ENCODE measurements around the gene ZNF780A. TPM values are rescaled to one million over a fixed set of nuclear protein-coding genes. Genes with fewer than 3 reads are reported as not detected.

ZNF780A gene
- total and polyA plus RNA-seq, 2 of the 13 experiments (the other 11 are each of a cell fraction or from before 2014, with no cell fraction given) = 13.5 to 22.7 TPM

- TF ChIP-seq BORCS8-MEF2B (CRISPR knock-in tag; IDR thresholded peaks at IDR 0.05) (peak; percentile 94), HNRNPH1 (optimal IDR thresholded peaks at IDR 0.05; ENCODE audit: low read depth, low read length) (no peak), PLRG1 (conservative IDR thresholded peaks at IDR 0.05) (no peak), THAP7 (CRISPR knock-in tag; IDR thresholded peaks at IDR 0.05) (no peak; the same call in 1 of the 2 replicates), DR1 (CRISPR knock-in tag; IDR thresholded peaks at IDR 0.05) (no peak), RAD51 (IDR thresholded peaks at IDR 0.05; ENCODE audit: borderline replicate concordance) (no peak), ARHGAP35 (CRISPR knock-in tag; IDR thresholded peaks at IDR 0.05; ENCODE audit: borderline replicate concordance) (no peak), ATF1 (CRISPR knock-in tag; IDR thresholded peaks at IDR 0.05) (no peak), TGIF2 (CRISPR knock-in tag; IDR thresholded peaks at IDR 0.05) (no peak), ZNF160 (CRISPR knock-in tag; IDR thresholded peaks at IDR 0.05) (no peak; the same call in 1 of the 2 replicates), ZBTB38 (CRISPR knock-in tag; IDR thresholded peaks at IDR 0.05) (peak; percentile 64; the same call in 1 of the 2 replicates), ZFAT (CRISPR knock-in tag; conservative IDR thresholded peaks at IDR 0.05) (no peak), STAT5B (CRISPR knock-in tag; IDR thresholded peaks at IDR 0.05) (no peak), ZNF781 (CRISPR knock-in tag; IDR thresholded peaks at IDR 0.05; ENCODE audit: borderline replicate concordance, not compliant biosample characterization) (peak; percentile 83), HIVEP1 (CRISPR knock-in tag; IDR thresholded peaks at IDR 0.05) (peak; percentile 58), ASH2L (IDR thresholded peaks at IDR 0.05; ENCODE audit: insufficient read length, low read depth, low read length) (peak; percentile 77), SOX6 (IDR thresholded peaks at IDR 0.05) (no peak), SOX6 (CRISPR knock-in tag; IDR thresholded peaks at IDR 0.05) (peak; percentile 55; the same call in 1 of the 2 replicates), MTA3 (CRISPR knock-in tag; IDR thresholded peaks at IDR 0.05) (no peak), ZNF850 (CRISPR knock-in tag; conservative IDR thresholded peaks at IDR 0.05) (no peak)
- TF ChIP-seq, protein P1, sequence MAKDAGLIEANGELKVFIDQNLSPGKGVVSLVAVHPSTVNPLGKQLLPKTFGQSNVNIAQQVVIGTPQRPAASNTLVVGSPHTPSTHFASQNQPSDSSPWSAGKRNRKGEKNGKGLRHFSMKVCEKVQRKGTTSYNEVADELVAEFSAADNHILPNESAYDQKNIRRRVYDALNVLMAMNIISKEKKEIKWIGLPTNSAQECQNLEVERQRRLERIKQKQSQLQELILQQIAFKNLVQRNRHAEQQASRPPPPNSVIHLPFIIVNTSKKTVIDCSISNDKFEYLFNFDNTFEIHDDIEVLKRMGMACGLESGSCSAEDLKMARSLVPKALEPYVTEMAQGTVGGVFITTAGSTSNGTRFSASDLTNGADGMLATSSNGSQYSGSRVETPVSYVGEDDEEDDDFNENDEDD (CRISPR knock-in tag; IDR thresholded peaks at IDR 0.05; ENCODE audit: borderline replicate concordance) = 0 out of 2 replicates have a peak, but pooled peaks have one; percentile 38
- TF ChIP-seq, protein P2, sequence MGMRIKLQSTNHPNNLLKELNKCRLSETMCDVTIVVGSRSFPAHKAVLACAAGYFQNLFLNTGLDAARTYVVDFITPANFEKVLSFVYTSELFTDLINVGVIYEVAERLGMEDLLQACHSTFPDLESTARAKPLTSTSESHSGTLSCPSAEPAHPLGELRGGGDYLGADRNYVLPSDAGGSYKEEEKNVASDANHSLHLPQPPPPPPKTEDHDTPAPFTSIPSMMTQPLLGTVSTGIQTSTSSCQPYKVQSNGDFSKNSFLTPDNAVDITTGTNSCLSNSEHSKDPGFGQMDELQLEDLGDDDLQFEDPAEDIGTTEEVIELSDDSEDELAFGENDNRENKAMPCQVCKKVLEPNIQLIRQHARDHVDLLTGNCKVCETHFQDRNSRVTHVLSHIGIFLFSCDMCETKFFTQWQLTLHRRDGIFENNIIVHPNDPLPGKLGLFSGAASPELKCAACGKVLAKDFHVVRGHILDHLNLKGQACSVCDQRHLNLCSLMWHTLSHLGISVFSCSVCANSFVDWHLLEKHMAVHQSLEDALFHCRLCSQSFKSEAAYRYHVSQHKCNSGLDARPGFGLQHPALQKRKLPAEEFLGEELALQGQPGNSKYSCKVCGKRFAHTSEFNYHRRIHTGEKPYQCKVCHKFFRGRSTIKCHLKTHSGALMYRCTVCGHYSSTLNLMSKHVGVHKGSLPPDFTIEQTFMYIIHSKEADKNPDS (CRISPR knock-in tag; IDR thresholded peaks at IDR 0.05) = no peak
- TF ChIP-seq, protein P3, sequence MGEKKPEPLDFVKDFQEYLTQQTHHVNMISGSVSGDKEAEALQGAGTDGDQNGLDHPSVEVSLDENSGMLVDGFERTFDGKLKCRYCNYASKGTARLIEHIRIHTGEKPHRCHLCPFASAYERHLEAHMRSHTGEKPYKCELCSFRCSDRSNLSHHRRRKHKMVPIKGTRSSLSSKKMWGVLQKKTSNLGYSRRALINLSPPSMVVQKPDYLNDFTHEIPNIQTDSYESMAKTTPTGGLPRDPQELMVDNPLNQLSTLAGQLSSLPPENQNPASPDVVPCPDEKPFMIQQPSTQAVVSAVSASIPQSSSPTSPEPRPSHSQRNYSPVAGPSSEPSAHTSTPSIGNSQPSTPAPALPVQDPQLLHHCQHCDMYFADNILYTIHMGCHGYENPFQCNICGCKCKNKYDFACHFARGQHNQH (CRISPR knock-in tag; IDR thresholded peaks at IDR 0.05) = peak; percentile 57; the same call in 1 of the 2 replicates
- TF ChIP-seq, protein P4, sequence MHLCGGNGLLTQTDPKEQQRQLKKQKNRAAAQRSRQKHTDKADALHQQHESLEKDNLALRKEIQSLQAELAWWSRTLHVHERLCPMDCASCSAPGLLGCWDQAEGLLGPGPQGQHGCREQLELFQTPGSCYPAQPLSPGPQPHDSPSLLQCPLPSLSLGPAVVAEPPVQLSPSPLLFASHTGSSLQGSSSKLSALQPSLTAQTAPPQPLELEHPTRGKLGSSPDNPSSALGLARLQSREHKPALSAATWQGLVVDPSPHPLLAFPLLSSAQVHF (CRISPR knock-in tag; IDR thresholded peaks at IDR 0.05) = 0 out of 2 replicates have a peak, but pooled peaks have one; percentile 40
These were observed 34.8 kb downstream of the ZNF780A start, which contains the start of gene ZNF780B (continued) for GRCh38 chr19:40055832-40056504.
